Neutrophil (primary cell): ENCODE data around the gene GLG1.

Source experiments
- H3K27ac ChIP-seq: fragments of 200-600 bp; sonication (generic); 2 replicates; pipeline ENCODE4 v1.5.1; 2016; ENCODE audit warnings: mild to moderate bottlenecking, moderate library complexity
- H3K27me3 ChIP-seq: fragments of 200-600 bp; sonication (generic); 2 replicates; pipeline ENCODE4 v1.6.0; 2016; ENCODE audit warnings: mild to moderate bottlenecking
- H3K36me3 ChIP-seq: fragments of 200-600 bp; sonication (generic); 2 replicates; pipeline ENCODE4 v1.5.1; 2017
- H3K4me1 ChIP-seq, 2 experiments: fragments of 200-600 bp in 1 of 2; sonication (generic) in 1 of 2; 1 replicate in 1 of 2; 2 replicates in 1 of 2; pipeline versions ENCODE4 v1.5.1 to v1.6.1; 2013 to 2016; ENCODE audit warnings: low read depth in 1 of 2, low read length in 1 of 2, mild to moderate bottlenecking in 1 of 2, moderate library complexity in 1 of 2; ENCODE audit not compliant: control insufficient read depth in 1 of 2, insufficient read depth in 1 of 2
- H3K4me3 ChIP-seq, 2 experiments: fragments of 200-600 bp in 1 of 2; sonication (generic) in 1 of 2; 1 replicate in 1 of 2; 2 replicates in 1 of 2; pipeline ENCODE4 v1.5.1; 2013 to 2016; ENCODE audit warnings: low read depth in 1 of 2, low read length in 1 of 2, mild to moderate bottlenecking in 1 of 2, moderate library complexity in 1 of 2
- H3K9me3 ChIP-seq: fragments of 200-600 bp; sonication (generic); 2 replicates; pipeline ENCODE4 v1.5.1; 2016
- TF ChIP-seq, protein P1 (sequence below): fragments of 200-600 bp; sonication (generic); IDR thresholded peaks from 2 replicates; pipeline ENCODE4 v1.5.1; 2016; ENCODE audit warnings: antibody characterized with exemption

The GLG1 gene

GRCh38 chr16:74627506-74628220, 20.7 kb upstream of the GLG1 start:
- TF ChIP-seq, protein P1, sequence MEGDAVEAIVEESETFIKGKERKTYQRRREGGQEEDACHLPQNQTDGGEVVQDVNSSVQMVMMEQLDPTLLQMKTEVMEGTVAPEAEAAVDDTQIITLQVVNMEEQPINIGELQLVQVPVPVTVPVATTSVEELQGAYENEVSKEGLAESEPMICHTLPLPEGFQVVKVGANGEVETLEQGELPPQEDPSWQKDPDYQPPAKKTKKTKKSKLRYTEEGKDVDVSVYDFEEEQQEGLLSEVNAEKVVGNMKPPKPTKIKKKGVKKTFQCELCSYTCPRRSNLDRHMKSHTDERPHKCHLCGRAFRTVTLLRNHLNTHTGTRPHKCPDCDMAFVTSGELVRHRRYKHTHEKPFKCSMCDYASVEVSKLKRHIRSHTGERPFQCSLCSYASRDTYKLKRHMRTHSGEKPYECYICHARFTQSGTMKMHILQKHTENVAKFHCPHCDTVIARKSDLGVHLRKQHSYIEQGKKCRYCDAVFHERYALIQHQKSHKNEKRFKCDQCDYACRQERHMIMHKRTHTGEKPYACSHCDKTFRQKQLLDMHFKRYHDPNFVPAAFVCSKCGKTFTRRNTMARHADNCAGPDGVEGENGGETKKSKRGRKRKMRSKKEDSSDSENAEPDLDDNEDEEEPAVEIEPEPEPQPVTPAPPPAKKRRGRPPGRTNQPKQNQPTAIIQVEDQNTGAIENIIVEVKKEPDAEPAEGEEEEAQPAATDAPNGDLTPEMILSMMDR: no peak
- Histone ChIP-seq H3K9me3 (no peaks in the 10 kb centered on the region), H3K27ac (no peak overlapping the region)

GRCh38 chr16:74626741-74627416, 20.0 kb upstream of the GLG1 start:
- H3K27me3 ChIP-seq: no peaks in the 10 kb centered on the region
- no peaks in the 10 kb centered on the region for H3K9me3 ChIP-seq
- H3K27ac ChIP-seq: no peak overlapping the region
- peaks cover 0 to 5% of the 10 kb centered on the region in 2 experiments for H3K4me1 ChIP-seq
- H3K4me3 ChIP-seq: no peak overlapping the region
- TF ChIP-seq, protein P1: no peak
- H3K36me3 ChIP-seq: peaks cover 100% of the 10 kb centered on the region

More at GRCh38 chr16:74627506-74628220, 20.7 kb upstream of the GLG1 start:
- no peaks in the 10 kb centered on the region for H3K27me3 ChIP-seq
- H3K36me3 ChIP-seq: peaks cover 100% of the 10 kb centered on the region
- no peak overlapping the region for H3K4me3 ChIP-seq
- H3K4me1 ChIP-seq: peaks cover 0 to 5% of the 10 kb centered on the region in 2 experiments

DNA sequence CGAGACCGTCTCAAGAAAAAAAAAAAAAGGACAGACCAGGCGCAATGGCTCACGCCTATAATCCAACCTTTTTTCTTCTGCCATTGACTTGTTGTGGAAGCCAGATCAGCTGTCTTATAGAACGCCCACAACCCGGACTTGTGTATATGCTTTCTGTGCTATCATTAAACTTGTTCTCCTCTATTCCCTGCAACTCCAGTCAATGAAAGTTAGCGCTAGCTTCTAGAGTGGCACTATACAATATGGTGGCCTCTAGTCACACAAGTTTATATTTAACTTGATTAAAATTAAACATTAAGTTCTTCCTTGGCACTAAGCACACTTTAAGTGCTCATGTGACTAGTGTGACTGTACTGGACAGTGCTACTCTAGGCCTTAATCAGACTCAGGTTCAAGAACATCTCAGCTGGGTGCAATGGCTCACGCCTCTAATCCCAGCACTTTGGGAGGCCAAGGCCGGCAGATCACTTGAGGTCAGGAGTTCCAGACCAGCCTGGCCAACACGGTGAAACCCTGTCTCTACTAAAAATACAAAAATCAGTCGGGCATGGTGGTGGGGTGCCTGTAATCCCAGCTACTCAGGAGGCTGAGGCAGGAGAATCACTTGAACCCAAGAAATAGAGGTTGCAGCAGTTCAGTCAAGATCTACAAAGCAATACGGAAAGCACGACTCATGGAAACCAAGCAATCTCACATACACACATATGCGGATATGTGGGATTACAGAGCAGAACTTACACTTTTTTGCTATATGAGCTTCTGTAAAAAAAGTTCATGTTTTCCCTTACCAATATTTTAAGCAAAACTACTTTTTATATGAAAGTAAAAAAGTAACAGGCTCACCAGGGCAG, 18.8 kb upstream of the GLG1 start:
- Histone ChIP-seq H3K4me1 (no peaks in the 10 kb centered on the region), H3K27me3 (no peaks in the 10 kb centered on the region), H3K4me3 (no peak overlapping the region), H3K9me3 (no peaks in the 10 kb centered on the region), H3K36me3 (peaks cover 96% of the 10 kb centered on the region), H3K27ac (no peak overlapping the region)
- TF ChIP-seq, protein P1: no peak

DNA sequence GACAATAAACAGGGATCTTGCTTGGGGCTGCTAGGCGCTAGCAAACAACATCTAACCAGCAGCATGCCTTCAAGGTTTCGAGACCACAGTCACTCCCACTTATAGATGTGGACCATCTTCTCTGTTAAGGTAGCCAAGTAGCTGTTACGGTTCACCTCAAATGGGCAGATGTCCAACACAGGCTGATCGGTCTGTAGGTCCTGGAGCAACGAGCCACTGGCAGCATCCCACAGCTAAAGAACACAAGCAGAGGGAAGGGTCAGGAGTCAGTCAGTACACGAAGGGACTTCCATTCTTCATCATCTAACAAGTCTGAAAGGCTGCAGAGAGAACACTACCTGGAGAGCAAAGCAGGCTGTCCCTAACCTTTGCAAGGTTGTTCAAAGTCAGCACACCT, 16.9 kb upstream of the GLG1 start:
- no peaks in the 10 kb centered on the region for H3K4me1 ChIP-seq
- no peaks in the 10 kb centered on the region for H3K27me3 ChIP-seq
- no peaks in the 10 kb centered on the region for H3K9me3 ChIP-seq
- peaks cover 82% of the 10 kb centered on the region for H3K36me3 ChIP-seq
- H3K4me3 ChIP-seq: no peak overlapping the region
- TF ChIP-seq, protein P1: no peak
- H3K27ac ChIP-seq: no peak overlapping the region

GRCh38 chr16:74623214-74623838, 16.4 kb upstream of the GLG1 start:
- TF ChIP-seq, protein P1: no peak
- H3K4me1 ChIP-seq: no peaks in the 10 kb centered on the region
- H3K27ac ChIP-seq: no peak overlapping the region
- H3K4me3 ChIP-seq: no peak overlapping the region
- no peaks in the 10 kb centered on the region for H3K9me3 ChIP-seq
- H3K36me3 ChIP-seq: peaks cover 78% of the 10 kb centered on the region
- H3K27me3 ChIP-seq: no peaks in the 10 kb centered on the region
